ENCODE results near the gene SLCO3A1.

Gene SLCO3A1

GRCh38 chr15:91872356-91873137 lies 19.0 kb downstream of the SLCO3A1 start:
- Histone ChIP-seq H2AFZ (no peak overlapping the region), H3K36me3 (ENCODE audit: control insufficient read depth, insufficient read depth, low read length) (no peaks in the 10 kb centered on the region), H3K27me3 (ENCODE audit: control insufficient read depth, insufficient read depth, low read length) (no peaks in the 10 kb centered on the region), H3K27ac (no peak overlapping the region), H3K79me2 (peaks cover 33% of the 10 kb centered on the region), H3K4me3 (ENCODE audit: low read depth, low read length) (no peak overlapping the region), H3K4me2 (ENCODE audit: low read length) (no peak overlapping the region), H3K4me1 (peaks cover 6% of the 10 kb centered on the region), H3K9me3 (ENCODE audit: control insufficient read depth, low read length) (no peaks in the 10 kb centered on the region), H3K9ac (no peak overlapping the region)
- no peak for TF ChIP-seq CTCF (IDR thresholded peaks at IDR 0.05)

- Histone ChIP-seq H3K4me3 (ENCODE audit: low read depth, low read length) (no peak overlapping the region), H3K27ac (no peak overlapping the region), H3K27me3 (ENCODE audit: control insufficient read depth, insufficient read depth, low read length) (no peaks in the 10 kb centered on the region), H2AFZ (no peak overlapping the region), H3K9ac (no peak overlapping the region), H3K79me2 (peaks cover 34% of the 10 kb centered on the region), H3K36me3 (ENCODE audit: control insufficient read depth, insufficient read depth, low read length) (no peaks in the 10 kb centered on the region), H3K9me3 (ENCODE audit: control insufficient read depth, low read length) (no peaks in the 10 kb centered on the region), H3K4me1 (peaks cover 6% of the 10 kb centered on the region), H3K4me2 (ENCODE audit: low read length) (no peak overlapping the region)
- no peak for TF ChIP-seq CTCF (IDR thresholded peaks at IDR 0.05)
These were observed 19.6 kb downstream of the SLCO3A1 start for GRCh38 chr15:91873138-91873536.

GRCh38 chr15:91874171-91874570 lies 20.7 kb downstream of the SLCO3A1 start:
- H3K4me2 ChIP-seq (ENCODE audit: low read length): no peak overlapping the region
- no peaks in the 10 kb centered on the region for H3K36me3 ChIP-seq (ENCODE audit: control insufficient read depth, insufficient read depth, low read length)
- H3K79me2 ChIP-seq: peaks cover 37% of the 10 kb centered on the region
- H3K9ac ChIP-seq: no peak overlapping the region
- peaks cover 6% of the 10 kb centered on the region for H3K4me1 ChIP-seq
- no peak for TF ChIP-seq CTCF (IDR thresholded peaks at IDR 0.05)
- no peak overlapping the region for H3K27ac ChIP-seq
- no peak overlapping the region for H3K4me3 ChIP-seq (ENCODE audit: low read depth, low read length)
- H3K9me3 ChIP-seq (ENCODE audit: control insufficient read depth, low read length): no peaks in the 10 kb centered on the region
- no peak overlapping the region for H2AFZ ChIP-seq
- H3K27me3 ChIP-seq (ENCODE audit: control insufficient read depth, insufficient read depth, low read length): no peaks in the 10 kb centered on the region

GRCh38 chr15:91874992-91875660 lies 21.6 kb downstream of the SLCO3A1 start:
- no peak overlapping the region for H3K4me3 ChIP-seq (ENCODE audit: low read depth, low read length)
- peaks cover 6% of the 10 kb centered on the region for H3K4me1 ChIP-seq
- no peak for TF ChIP-seq CTCF (IDR thresholded peaks at IDR 0.05)
- no peak overlapping the region for H3K9ac ChIP-seq
- no peak overlapping the region for H2AFZ ChIP-seq
- no peak overlapping the region for H3K27ac ChIP-seq
- peaks cover 33% of the 10 kb centered on the region for H3K79me2 ChIP-seq
- no peaks in the 10 kb centered on the region for H3K27me3 ChIP-seq (ENCODE audit: control insufficient read depth, insufficient read depth, low read length)
- no peaks in the 10 kb centered on the region for H3K36me3 ChIP-seq (ENCODE audit: control insufficient read depth, insufficient read depth, low read length)
- H3K9me3 ChIP-seq (ENCODE audit: control insufficient read depth, low read length): no peaks in the 10 kb centered on the region
- no peak overlapping the region for H3K4me2 ChIP-seq (ENCODE audit: low read length)
